ACC112 (cell line): Measurements from ENCODE around the gene GPHA2.

Source experiments
- H2AFZ ChIP-seq: fragments of 200-600 bp; sonication (generic); one replicate; pipeline ENCODE4 v1.6.0; 2017; ENCODE audit warnings: antibody characterized with exemption, low read length; ENCODE audit not compliant: unreplicated experiment
- H3K27ac ChIP-seq: fragments of 200-600 bp; sonication (generic); 2 replicates; pipeline ENCODE4 v1.5.1; 2014; ENCODE audit warnings: low read depth, mild to moderate bottlenecking, antibody characterized with exemption, low read length, moderate library complexity
- H3K27me3 ChIP-seq: fragments of 200-600 bp; sonication (generic); 2 replicates; pipeline ENCODE4 v1.6.1; 2014; ENCODE audit warnings: mild to moderate bottlenecking, antibody characterized with exemption, low read length, moderate library complexity, mixed read lengths; ENCODE audit not compliant: insufficient read depth
- H3K36me3 ChIP-seq: fragments of 200-600 bp; sonication (generic); 2 replicates; pipeline ENCODE4 v1.6.1; 2016; ENCODE audit warnings: mild to moderate bottlenecking, antibody characterized with exemption, low read length, moderate library complexity, mixed read lengths; ENCODE audit not compliant: insufficient read depth
- H3K4me1 ChIP-seq: fragments of 200-600 bp; sonication (generic); one replicate; pipeline ENCODE4 v1.6.1; 2016; ENCODE audit warnings: low read length, mixed read lengths; ENCODE audit not compliant: insufficient read depth, unreplicated experiment, control insufficient read depth
- H3K4me3 ChIP-seq: fragments of 200-600 bp; sonication (generic); 2 replicates; pipeline ENCODE4 v1.5.1; 2014; ENCODE audit warnings: mild to moderate bottlenecking, low read depth, low read length
- H3K79me2 ChIP-seq: fragments of 200-600 bp; sonication (generic); one replicate; pipeline ENCODE4 v1.6.0; 2016; ENCODE audit warnings: low read length; ENCODE audit not compliant: control insufficient read depth, unreplicated experiment, insufficient read depth

The GPHA2 gene

GRCh38 chr11:64898076-64898445 is 37.6 kb downstream of the GPHA2 start:
- Histone ChIP-seq H3K4me1 (no peaks in the 10 kb centered on the region), H3K79me2 (no peaks in the 10 kb centered on the region), H3K4me3 (no peak overlapping the region), H2AFZ (no peak overlapping the region), H3K27me3 (no peaks in the 10 kb centered on the region), H3K36me3 (no peaks in the 10 kb centered on the region), H3K27ac (no peak overlapping the region)

- H3K36me3 ChIP-seq: no peaks in the 10 kb centered on the region
Measured at GRCh38 chr11:64897381-64898075, 38.2 kb downstream of the GPHA2 start.

DNA sequence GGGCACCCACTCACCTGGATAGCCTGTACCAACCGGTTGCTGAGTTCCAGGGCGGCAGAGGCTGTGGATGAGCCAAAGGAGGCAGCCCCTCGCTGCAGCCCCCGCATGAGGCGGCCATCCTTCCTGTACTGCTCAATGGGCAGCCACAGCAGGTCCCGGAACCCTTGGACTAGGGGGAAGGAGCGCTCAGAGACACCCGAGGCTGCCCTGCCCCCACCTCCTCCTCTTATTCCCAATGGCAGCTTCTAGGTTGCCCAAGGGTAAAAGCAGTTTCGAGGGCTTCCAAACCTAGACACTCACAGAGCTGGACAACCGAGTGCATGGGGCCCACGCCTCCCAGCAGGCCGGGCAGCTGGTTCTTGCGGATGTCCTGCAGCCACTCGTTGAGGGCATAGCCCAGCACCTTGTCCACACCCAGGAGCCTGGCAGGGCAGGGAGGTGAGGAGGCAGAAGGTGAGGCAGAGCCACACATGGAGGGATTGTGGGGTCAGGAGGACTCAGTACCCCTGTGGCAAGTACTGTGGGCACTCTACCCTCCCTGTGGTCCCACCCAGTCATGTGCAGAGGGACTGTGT is 39.2 kb downstream of the GPHA2 start:
- H3K27ac ChIP-seq: no peak overlapping the region
- no peaks in the 10 kb centered on the region for H3K79me2 ChIP-seq
- H3K4me3 ChIP-seq: no peak overlapping the region
- H3K27me3 ChIP-seq: no peaks in the 10 kb centered on the region
- H3K36me3 ChIP-seq: no peaks in the 10 kb centered on the region
- H2AFZ ChIP-seq: no peak overlapping the region
- H3K4me1 ChIP-seq: no peaks in the 10 kb centered on the region

More at GRCh38 chr11:64897381-64898075, 38.2 kb downstream of the GPHA2 start:
- H3K27ac ChIP-seq: no peak overlapping the region
- H3K79me2 ChIP-seq: no peaks in the 10 kb centered on the region
- H3K4me3 ChIP-seq: no peak overlapping the region
- no peaks in the 10 kb centered on the region for H3K4me1 ChIP-seq
- no peak overlapping the region for H2AFZ ChIP-seq
- H3K27me3 ChIP-seq: no peaks in the 10 kb centered on the region

GRCh38 chr11:64894812-64895452 is 40.8 kb downstream of the GPHA2 start:
- H3K79me2 ChIP-seq: no peaks in the 10 kb centered on the region
- H2AFZ ChIP-seq: no peak overlapping the region
- H3K27me3 ChIP-seq: no peaks in the 10 kb centered on the region
- no peaks in the 10 kb centered on the region for H3K4me1 ChIP-seq
- H3K27ac ChIP-seq: no peak overlapping the region
- H3K4me3 ChIP-seq: no peak overlapping the region
- H3K36me3 ChIP-seq: no peaks in the 10 kb centered on the region

- Histone ChIP-seq H3K27me3 (no peaks in the 10 kb centered on the region), H3K79me2 (no peaks in the 10 kb centered on the region), H2AFZ (no peak overlapping the region), H3K4me3 (no peak overlapping the region), H3K4me1 (no peaks in the 10 kb centered on the region), H3K36me3 (no peaks in the 10 kb centered on the region), H3K27ac (no peak overlapping the region)
Measured at GRCh38 chr11:64894070-64894811, 41.5 kb downstream of the GPHA2 start.

DNA sequence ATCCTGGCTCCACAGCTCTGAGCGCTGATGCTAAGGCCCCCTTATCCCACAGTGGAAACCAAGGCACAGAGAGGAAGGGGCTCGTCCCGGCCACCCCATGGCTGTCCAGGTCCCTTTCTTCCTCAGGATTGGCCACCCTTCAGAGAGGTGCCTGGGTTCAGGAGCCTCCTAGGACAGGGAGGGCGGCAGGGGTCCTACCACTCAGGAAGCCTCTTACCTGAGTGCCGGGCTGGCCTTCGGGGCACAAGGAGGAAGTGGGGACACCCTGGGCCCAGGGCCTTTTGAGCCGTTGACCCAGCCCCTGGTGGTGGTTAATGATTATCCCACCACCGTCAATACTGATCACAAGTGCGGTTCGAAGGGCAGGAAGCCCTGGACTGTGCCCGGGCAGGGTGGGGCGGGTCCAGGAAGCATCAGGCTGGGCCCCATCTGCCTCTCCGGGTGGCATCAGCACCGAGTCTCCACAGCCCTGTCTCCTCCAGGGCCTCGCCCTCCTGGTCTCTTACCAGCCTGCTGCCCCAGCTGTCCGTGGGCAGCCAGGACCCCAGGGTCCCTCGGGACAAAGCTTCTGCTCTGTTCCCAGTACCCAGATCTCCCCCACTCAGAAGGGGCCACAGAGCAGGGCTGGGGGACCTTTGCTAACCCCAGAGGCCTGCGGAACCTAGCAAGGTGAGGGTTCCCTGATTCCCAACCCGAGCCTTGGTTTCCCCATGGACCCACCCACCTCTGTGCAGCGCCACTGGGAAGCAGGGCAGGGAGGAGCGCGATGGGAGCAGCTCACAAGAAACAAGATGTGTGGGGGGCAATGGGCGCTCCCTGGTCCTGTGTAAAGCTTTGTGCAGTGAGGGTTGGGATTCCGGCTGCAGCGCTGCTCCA is 42.3 kb downstream of the GPHA2 start:
- no peaks in the 10 kb centered on the region for H3K27me3 ChIP-seq
- H3K27ac ChIP-seq: no peak overlapping the region
- H2AFZ ChIP-seq: no peak overlapping the region
- no peak overlapping the region for H3K4me3 ChIP-seq
- H3K4me1 ChIP-seq: peaks cover 4% of the 10 kb centered on the region
- no peaks in the 10 kb centered on the region for H3K79me2 ChIP-seq
- no peaks in the 10 kb centered on the region for H3K36me3 ChIP-seq

DNA sequence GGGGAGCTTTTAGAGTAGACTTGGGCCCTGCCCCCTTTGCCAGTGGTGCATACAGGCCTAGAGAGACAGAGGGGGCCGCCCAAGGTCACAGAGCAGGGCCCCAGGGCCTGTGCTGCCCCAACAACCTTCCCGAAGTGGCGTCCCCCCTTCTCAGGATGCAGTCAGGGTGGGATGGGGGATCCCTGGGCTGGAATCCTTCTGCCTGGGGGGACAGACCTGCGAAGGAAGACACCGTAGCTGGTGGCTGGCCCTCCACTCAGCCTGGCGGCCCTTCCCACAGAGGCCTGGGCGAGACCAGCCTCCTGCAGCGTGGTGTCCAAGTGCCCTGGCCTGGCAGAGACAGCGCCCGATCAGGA is 42.9 kb downstream of the GPHA2 start:
- no peak overlapping the region for H2AFZ ChIP-seq
- no peaks in the 10 kb centered on the region for H3K36me3 ChIP-seq
- no peak overlapping the region for H3K4me3 ChIP-seq
- peaks cover 8% of the 10 kb centered on the region for H3K4me1 ChIP-seq
- no peak overlapping the region for H3K27ac ChIP-seq
- no peaks in the 10 kb centered on the region for H3K79me2 ChIP-seq
- H3K27me3 ChIP-seq: no peaks in the 10 kb centered on the region

GRCh38 chr11:64892411-64892831 is 43.3 kb downstream of the GPHA2 start:
- H3K4me3 ChIP-seq: no peak overlapping the region
- peaks cover 12% of the 10 kb centered on the region for H3K4me1 ChIP-seq
- no peak overlapping the region for H3K27ac ChIP-seq

DNA sequence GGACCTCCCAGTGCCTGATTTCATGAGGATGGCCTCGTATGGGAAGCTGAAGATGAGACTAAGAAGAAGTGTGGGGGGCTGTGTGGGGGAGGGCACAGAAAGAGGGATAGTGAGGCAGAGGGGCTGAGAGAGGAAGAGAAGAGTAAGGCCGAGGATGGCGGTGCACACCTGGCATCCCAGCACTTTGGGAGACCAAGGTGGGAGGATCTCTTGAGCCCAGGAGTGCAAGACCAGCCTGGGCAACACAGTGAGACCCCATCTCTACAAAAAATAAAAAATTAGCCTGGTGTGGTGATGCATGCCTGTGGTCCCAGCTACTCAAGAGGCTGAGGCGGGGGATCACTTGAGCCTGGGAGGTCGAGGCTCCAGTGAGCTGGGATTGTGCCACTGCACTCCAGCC is 43.8 kb downstream of the GPHA2 start:
- Histone ChIP-seq H3K4me3 (no peak overlapping the region), H3K4me1 (peaks cover 15% of the 10 kb centered on the region), H3K79me2 (no peaks in the 10 kb centered on the region), H3K27me3 (no peaks in the 10 kb centered on the region), H3K27ac (no peak overlapping the region), H2AFZ (no peak overlapping the region), H3K36me3 (no peaks in the 10 kb centered on the region)

More at GRCh38 chr11:64892411-64892831, 43.3 kb downstream of the GPHA2 start:
- H3K36me3 ChIP-seq: no peaks in the 10 kb centered on the region
- no peaks in the 10 kb centered on the region for H3K27me3 ChIP-seq
- no peak overlapping the region for H2AFZ ChIP-seq
- H3K79me2 ChIP-seq: no peaks in the 10 kb centered on the region

DNA sequence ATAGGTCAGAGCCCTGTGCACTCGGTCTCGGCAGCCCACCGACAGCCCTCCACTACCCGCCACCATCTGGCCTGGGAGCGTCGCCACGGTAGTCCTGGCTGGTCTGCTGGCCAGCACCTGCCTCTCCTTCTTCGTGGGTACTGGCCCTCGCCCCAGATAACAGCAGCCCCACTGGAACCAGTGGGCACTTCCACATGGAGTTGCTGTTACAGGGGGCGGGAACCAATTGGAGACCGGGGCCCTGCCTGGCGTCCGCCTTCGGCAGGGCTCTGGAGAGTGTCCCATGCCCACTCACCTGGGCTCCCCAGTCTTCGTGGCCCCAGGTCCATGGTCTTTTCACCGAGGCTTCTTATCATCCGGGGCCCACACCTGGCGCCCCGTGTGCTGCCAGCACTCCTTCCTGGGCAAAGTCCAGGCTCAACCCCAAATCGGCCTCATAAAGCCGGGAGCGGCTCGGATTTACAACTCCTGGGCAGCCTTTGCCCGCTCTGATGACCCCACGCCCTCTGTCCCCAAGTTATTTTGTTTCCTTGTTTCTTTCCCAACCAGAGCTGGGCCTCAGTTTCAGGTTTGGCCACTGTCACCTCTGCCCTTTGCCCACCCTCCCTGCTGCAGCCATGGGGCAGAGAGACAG is 44.4 kb downstream of the GPHA2 start:
- peaks cover 15% of the 10 kb centered on the region for H3K4me1 ChIP-seq
- no peaks in the 10 kb centered on the region for H3K79me2 ChIP-seq
- H3K4me3 ChIP-seq: no peak overlapping the region
- no peaks in the 10 kb centered on the region for H3K27me3 ChIP-seq
- H3K27ac ChIP-seq: no peak overlapping the region
- H2AFZ ChIP-seq: no peak overlapping the region
- H3K36me3 ChIP-seq: no peaks in the 10 kb centered on the region
